ENCODE measurements around the gene ANKRD7.
A peak's percentile ranks its signal among the peaks of the same experiment; 100 is the strongest.

ANKRD7 gene

DNA sequence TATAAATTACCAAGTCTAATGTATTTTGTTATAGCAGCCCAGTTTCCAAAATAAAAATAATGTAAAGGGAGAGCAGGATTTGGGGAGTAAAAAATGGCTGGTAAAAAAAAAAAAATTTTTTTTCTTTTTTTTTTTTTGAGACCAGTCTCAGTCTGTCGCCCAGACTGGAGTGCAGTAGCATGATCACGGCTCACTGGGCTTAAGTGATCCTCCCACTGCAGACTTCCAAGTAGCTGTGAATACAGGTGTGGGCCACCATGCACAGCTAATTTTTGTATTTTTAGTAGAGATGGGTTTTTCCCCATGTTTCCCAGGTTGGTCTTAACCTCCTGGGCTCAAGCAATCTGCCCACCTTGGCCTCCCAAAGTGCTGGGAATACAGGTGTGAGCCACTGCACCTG lies 45.3 kb upstream of the ANKRD7 start (continued):
- no peak for TF ChIP-seq KLF16 (tag by site-specific recombination; IDR thresholded peaks at IDR 0.05)
- no peak for TF ChIP-seq ZFP69B (tag by site-specific recombination; IDR thresholded peaks at IDR 0.05)
- TF ChIP-seq ZNF214 (tag by site-specific recombination; IDR thresholded peaks at IDR 0.05; ENCODE audit: borderline replicate concordance), result no peak
- TF ChIP-seq, protein P1, sequence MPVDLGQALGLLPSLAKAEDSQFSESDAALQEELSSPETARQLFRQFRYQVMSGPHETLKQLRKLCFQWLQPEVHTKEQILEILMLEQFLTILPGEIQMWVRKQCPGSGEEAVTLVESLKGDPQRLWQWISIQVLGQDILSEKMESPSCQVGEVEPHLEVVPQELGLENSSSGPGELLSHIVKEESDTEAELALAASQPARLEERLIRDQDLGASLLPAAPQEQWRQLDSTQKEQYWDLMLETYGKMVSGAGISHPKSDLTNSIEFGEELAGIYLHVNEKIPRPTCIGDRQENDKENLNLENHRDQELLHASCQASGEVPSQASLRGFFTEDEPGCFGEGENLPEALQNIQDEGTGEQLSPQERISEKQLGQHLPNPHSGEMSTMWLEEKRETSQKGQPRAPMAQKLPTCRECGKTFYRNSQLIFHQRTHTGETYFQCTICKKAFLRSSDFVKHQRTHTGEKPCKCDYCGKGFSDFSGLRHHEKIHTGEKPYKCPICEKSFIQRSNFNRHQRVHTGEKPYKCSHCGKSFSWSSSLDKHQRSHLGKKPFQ (tag by site-specific recombination; IDR thresholded peaks at IDR 0.05), result no peak
- TF ChIP-seq ZNF510 (tag by site-specific recombination; IDR thresholded peaks at IDR 0.05; ENCODE audit: insufficient replicate concordance), result no peak
- TF ChIP-seq ZNF341 (tag by site-specific recombination; IDR thresholded peaks at IDR 0.05; ENCODE audit: low read depth), result no peak
- no peak for TF ChIP-seq ZBTB20 (tag by site-specific recombination; IDR thresholded peaks at IDR 0.05)

- ChIA-PET POLR2A (no interaction called here), CTCF (no interaction called here)
- TF ChIP-seq ZNF558 (tag by site-specific recombination; IDR thresholded peaks at IDR 0.05), result no peak
- TF ChIP-seq ZEB2 (tag by site-specific recombination; IDR thresholded peaks at IDR 0.05), result no peak
- no peak for TF ChIP-seq ZNF530 (tag by site-specific recombination; IDR thresholded peaks at IDR 0.05; ENCODE audit: low read depth)
- TF ChIP-seq ZNF670 (tag by site-specific recombination; IDR thresholded peaks at IDR 0.05; ENCODE audit: low read depth), result no peak
- TF ChIP-seq, protein P2, sequence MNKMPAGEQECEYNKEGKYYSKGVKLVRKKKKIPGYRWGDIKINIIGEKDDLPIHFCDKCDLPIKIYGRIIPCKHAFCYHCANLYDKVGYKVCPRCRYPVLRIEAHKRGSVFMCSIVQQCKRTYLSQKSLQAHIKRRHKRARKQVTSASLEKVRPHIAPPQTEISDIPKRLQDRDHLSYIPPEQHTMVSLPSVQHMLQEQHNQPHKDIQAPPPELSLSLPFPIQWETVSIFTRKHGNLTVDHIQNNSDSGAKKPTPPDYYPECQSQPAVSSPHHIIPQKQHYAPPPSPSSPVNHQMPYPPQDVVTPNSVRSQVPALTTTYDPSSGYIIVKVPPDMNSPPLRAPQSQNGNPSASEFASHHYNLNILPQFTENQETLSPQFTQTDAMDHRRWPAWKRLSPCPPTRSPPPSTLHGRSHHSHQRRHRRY (tag by site-specific recombination; IDR thresholded peaks at IDR 0.05), result no peak
- no peak for TF ChIP-seq ZBTB49 (tag by site-specific recombination; IDR thresholded peaks at IDR 0.05; ENCODE audit: low read depth)
- TF ChIP-seq ZNF830 (tag by site-specific recombination; IDR thresholded peaks at IDR 0.05; ENCODE audit: low read depth), result no peak
These were observed 41.7 kb upstream of the ANKRD7 start for GRCh38 chr7:118182593-118183427.

DNA sequence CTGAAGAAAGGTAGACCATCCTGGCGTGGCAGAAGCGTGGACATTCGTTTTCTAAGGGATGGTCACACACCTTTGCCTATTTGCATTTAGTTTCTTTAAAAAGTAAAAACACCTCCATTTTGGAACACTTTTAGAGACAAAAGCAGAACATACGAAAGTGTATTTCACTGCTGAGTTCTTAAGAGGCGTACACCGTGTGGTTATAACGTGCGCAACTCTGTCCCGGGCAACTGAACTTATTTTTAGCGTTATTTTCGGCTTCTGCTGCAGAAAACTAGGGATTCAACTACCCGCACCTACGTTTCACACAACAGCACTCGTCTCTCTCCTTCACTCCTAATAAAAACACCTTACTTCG lies 41.1 kb upstream of the ANKRD7 start:
- Histone ChIP-seq H3K4me3 (ENCODE audit: low read depth, low read length) (peak overlapping the region; percentile 98), H3K9me3 (ENCODE audit: control insufficient read depth, insufficient read depth, low read depth, low read length) (no peaks in the 10 kb centered on the region), H3K4me1 (ENCODE audit: control insufficient read depth, insufficient read depth, low read length) (no peaks in the 10 kb centered on the region; the same call in 1 of the 2 replicates), H3K36me3 (ENCODE audit: control insufficient read depth in 2 of 2, insufficient read depth in 1 of 2, low read length in 2 of 2) (peaks cover 18 to 19% of the 10 kb centered on the region in 2 experiments; a peak in 2 of 3 replicates), H3K27ac (ENCODE audit: extremely low read depth, low read depth, low read length) (peak overlapping the region; percentile 69)
- ChIA-PET CTCF (no interaction called here), POLR2A (no interaction called here)
- TF ChIP-seq KLF16 (tag by site-specific recombination; IDR thresholded peaks at IDR 0.05) (0 out of 2 replicates have a peak, but pooled peaks have one; percentile 17), ZNF449 (tag by site-specific recombination; IDR thresholded peaks at IDR 0.05) (no peak), ZBTB49 (tag by site-specific recombination; IDR thresholded peaks at IDR 0.05; ENCODE audit: low read depth) (no peak), PRDM1 (tag by site-specific recombination; IDR thresholded peaks at IDR 0.05) (peak; percentile 81), ZNF133 (tag by site-specific recombination; IDR thresholded peaks at IDR 0.05) (0 out of 2 replicates have a peak, but pooled peaks have one; percentile 17)
- TF ChIP-seq, protein P3, sequence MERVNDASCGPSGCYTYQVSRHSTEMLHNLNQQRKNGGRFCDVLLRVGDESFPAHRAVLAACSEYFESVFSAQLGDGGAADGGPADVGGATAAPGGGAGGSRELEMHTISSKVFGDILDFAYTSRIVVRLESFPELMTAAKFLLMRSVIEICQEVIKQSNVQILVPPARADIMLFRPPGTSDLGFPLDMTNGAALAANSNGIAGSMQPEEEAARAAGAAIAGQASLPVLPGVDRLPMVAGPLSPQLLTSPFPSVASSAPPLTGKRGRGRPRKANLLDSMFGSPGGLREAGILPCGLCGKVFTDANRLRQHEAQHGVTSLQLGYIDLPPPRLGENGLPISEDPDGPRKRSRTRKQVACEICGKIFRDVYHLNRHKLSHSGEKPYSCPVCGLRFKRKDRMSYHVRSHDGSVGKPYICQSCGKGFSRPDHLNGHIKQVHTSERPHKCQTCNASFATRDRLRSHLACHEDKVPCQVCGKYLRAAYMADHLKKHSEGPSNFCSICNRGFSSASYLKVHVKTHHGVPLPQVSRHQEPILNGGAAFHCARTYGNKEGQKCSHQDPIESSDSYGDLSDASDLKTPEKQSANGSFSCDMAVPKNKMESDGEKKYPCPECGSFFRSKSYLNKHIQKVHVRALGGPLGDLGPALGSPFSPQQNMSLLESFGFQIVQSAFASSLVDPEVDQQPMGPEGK (tag by site-specific recombination; IDR thresholded peaks at IDR 0.05), result no peak

More at GRCh38 chr7:118182593-118183427, 41.7 kb upstream of the ANKRD7 start:
- no peak overlapping the region; the same call in 1 of the 2 replicates for H3K27ac ChIP-seq (ENCODE audit: extremely low read depth, low read depth, low read length)
- no peaks in the 10 kb centered on the region for H3K9me3 ChIP-seq (ENCODE audit: control insufficient read depth, insufficient read depth, low read depth, low read length)
- H3K36me3 ChIP-seq (ENCODE audit: control insufficient read depth in 2 of 2, insufficient read depth in 1 of 2, low read length in 2 of 2), result peaks cover 12 to 13% of the 10 kb centered on the region in 2 experiments; a peak in 2 of 3 replicates
- H3K4me3 ChIP-seq (ENCODE audit: low read depth, low read length), result peak overlapping the region; percentile 98
- no peaks in the 10 kb centered on the region; the same call in 1 of the 2 replicates for H3K4me1 ChIP-seq (ENCODE audit: control insufficient read depth, insufficient read depth, low read length)
